Smooth muscle cell of the brain vasculature (primary cell): Measurements from ENCODE around the gene POMT2.

Experiments
- DNase-seq: peaks from one replicate; pipeline ENCODE4 v3.0.0-alpha.2; 2012; ENCODE audit warnings: low read depth, low spot score

The POMT2 gene

GRCh38 chr14:77240336-77240915, 80.3 kb downstream of the POMT2 start:
- DNase-seq = no peak

DNA sequence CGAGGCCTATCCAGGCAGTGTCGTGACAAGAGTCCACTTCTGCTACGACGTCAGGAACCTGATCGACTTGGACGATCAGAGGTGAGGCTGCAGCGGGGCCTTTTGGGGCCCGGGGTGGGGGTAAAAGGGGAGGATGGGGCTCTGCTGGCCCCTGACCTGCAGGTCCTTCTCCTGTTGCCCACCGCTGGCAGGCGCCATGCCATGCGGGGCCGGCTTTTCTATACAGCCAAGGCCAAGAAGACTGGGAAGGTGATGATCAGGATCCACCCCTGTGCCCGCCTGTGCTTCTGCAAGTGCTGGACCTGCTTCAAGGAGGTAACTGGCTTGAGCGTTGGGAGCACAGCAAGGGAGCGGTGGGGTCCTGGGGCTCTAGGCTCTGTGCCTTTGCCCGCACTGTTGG, 81.3 kb downstream of the POMT2 start:
- DNase-seq = no peak

DNA sequence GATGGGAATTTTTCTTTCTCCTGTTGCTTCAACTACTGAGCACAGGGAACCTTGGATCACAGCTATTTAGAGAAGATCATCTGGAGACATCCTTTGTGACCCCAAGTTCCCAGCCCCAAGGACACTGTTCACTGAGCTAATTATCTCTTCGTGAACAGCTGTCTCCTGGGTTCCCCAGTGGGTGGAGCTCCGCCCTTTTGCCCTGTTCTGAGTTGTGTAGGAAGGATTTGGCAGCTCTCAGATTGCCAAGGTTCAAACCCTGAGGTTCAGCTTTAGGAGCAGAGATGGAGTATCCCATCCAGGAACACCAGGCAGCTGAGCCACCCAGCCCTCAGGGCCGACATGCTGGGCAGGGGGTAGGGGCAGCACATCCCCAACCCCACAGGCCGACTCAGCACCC, 81.7 kb downstream of the POMT2 start:
- DNase-seq = no peak

DNA sequence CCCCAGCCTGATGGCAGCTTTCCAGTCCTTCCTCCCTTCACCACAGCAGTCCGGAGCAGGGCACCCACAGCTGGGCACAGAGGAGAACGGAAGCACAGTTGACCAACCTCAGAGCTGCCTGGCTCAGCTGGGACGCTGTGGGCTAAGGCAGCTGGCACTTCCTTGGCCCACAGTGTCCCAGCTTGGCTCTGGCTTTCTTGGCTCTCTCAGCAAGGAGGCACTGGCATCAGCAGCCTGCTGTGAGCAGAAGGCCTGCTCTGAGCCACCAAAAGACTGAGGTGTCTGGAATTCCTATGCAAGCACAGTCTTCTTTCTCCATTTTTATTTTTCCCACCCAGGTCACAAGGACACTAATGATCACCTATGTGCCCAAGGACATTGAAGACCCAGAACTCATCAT, 82.3 kb downstream of the POMT2 start:
- no peak for DNase-seq

DNA sequence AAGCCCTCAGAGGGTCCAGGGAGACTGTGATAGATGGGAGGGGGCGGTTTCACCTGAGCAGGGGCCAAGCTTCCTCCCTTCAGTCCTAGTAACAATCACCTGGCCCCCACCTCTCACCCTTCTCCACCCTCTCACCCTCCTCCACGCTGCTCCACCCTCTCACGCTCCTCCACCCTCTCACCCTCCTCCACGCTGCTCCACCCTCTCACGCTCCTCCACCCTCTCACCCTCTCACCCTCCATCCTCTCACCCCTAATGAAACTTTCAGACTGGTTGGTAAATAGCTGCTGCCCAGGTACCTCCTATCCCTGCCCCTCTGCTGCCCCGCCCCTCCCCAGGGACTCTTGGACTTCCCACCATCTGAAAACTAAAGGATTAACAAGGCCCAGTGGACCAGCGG, 83.9 kb downstream of the POMT2 start:
- no peak for DNase-seq

GRCh38 chr14:77231721-77232120, 89.0 kb downstream of the POMT2 start:
- DNase-seq = no peak

- DNase-seq = no peak
These were observed 89.8 kb downstream of the POMT2 start for GRCh38 chr14:77230914-77231313.

GRCh38 chr14:77228056-77228455, 92.6 kb downstream of the POMT2 start:
- DNase-seq = no peak

DNA sequence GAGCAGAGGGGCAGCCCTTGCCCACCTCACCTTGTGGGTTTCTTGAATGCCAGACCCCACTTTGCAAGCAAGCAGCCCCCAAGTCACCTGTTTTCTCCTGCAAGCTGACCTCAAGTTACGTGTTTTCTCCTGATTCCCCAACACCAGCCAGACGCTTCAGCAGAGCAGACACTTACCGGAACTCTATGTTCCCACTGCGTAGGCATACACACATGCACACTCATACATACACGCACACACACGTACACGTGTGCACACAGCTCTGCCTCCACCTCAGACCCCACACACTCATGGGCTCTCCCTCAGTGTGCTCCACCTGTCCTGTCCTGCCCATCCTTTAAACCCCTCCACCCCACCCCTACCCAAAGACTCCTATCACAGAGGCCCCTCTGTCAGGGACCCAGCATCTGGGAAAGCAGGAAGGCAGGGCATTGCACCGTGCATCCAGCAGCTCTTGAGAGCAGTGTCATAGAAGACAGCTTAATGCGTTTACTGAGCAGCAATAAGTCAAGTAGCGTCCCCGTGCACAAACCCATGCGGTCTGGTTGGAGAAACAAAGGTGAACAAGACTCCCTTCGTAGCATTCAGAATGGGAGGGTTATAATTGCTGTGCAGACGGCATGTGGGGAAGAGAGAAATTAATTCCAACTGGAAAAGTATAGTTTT, 94.7 kb downstream of the POMT2 start:
- DNase-seq = no peak

- no peak for DNase-seq
These were observed 95.4 kb downstream of the POMT2 start for GRCh38 chr14:77225254-77225653.
